ENCODE data around the gene SLC44A1. TPM values are rescaled to one million over a fixed set of nuclear protein-coding genes. Genes with fewer than 3 reads are reported as not detected.

The SLC44A1 gene
- total and polyA plus RNA-seq, 2 donors from 2014 or later = 17.4 to 42.3 TPM

GRCh38 chr9:105237246-105237645 is 7.2 kb upstream of the SLC44A1 start:
- no peak for FAIRE-seq

GRCh38 chr9:105238302-105238701 is 6.1 kb upstream of the SLC44A1 start:
- H3K27ac ChIP-seq (ENCODE audit: low read depth in 2 of 2, low read length in 2 of 2) = no peak overlapping the region
- H3K9me3 ChIP-seq (ENCODE audit: control insufficient read depth in 2 of 3, insufficient read depth in 1 of 3, low read length in 3 of 3) = no peaks in the 10 kb centered on the region
- no peak for DNase-seq
- H3K36me3 ChIP-seq (ENCODE audit: control insufficient read depth in 2 of 3, insufficient read depth in 3 of 3, low read length in 3 of 3) = no peaks in the 10 kb centered on the region
- H3K4me1 ChIP-seq (ENCODE audit: control insufficient read depth in 2 of 3, insufficient read depth in 2 of 3, low read depth in 1 of 3, low read length in 3 of 3) = peaks cover under 1 to 3% (median 2%) of the 10 kb centered on the region in 3 donors
- no peak for FAIRE-seq
- H3K4me3 ChIP-seq (ENCODE audit: low read length in 3 of 3) = no peak overlapping the region
- no peak overlapping the region for H3K9ac ChIP-seq (ENCODE audit: low read length in 3 of 3)
- intact Hi-C loops (cut with DNase I) = no loop called here
- no peaks in the 10 kb centered on the region for H3K27me3 ChIP-seq (ENCODE audit: control insufficient read depth, insufficient read depth, low read length)
- no peak for TF ChIP-seq CTCF (IDR thresholded peaks at IDR 0.05; ENCODE audit: borderline replicate concordance, extremely low read depth, insufficient read depth)

More at GRCh38 chr9:105237246-105237645, 7.2 kb upstream of the SLC44A1 start:
- Histone ChIP-seq H3K4me1 (ENCODE audit: control insufficient read depth in 2 of 3, insufficient read depth in 2 of 3, low read depth in 1 of 3, low read length in 3 of 3) (peaks cover 0 to 4% (median 0%) of the 10 kb centered on the region in 3 donors), H3K36me3 (ENCODE audit: control insufficient read depth in 2 of 3, insufficient read depth in 3 of 3, low read length in 3 of 3) (no peaks in the 10 kb centered on the region), H3K9me3 (ENCODE audit: control insufficient read depth in 2 of 3, insufficient read depth in 1 of 3, low read length in 3 of 3) (no peaks in the 10 kb centered on the region), H3K27me3 (ENCODE audit: control insufficient read depth, insufficient read depth, low read length) (no peaks in the 10 kb centered on the region), H3K4me3 (ENCODE audit: low read length in 3 of 3) (no peak overlapping the region), H3K27ac (ENCODE audit: low read depth in 2 of 2, low read length in 2 of 2) (no peak overlapping the region), H3K9ac (ENCODE audit: low read length in 3 of 3) (no peak overlapping the region)
- no peak for DNase-seq
- intact Hi-C loops (cut with DNase I) = no loop called here
- no peak for TF ChIP-seq CTCF (IDR thresholded peaks at IDR 0.05; ENCODE audit: borderline replicate concordance, extremely low read depth, insufficient read depth)

- Histone ChIP-seq H3K36me3 (ENCODE audit: control insufficient read depth in 2 of 3, insufficient read depth in 3 of 3, low read length in 3 of 3) (no peaks in the 10 kb centered on the region), H3K4me3 (ENCODE audit: low read length in 3 of 3) (no peak overlapping the region), H3K9me3 (ENCODE audit: control insufficient read depth in 2 of 3, insufficient read depth in 1 of 3, low read length in 3 of 3) (no peaks in the 10 kb centered on the region), H3K9ac (ENCODE audit: low read length in 3 of 3) (no peak overlapping the region), H3K27me3 (ENCODE audit: control insufficient read depth, insufficient read depth, low read length) (no peaks in the 10 kb centered on the region), H3K4me1 (ENCODE audit: control insufficient read depth in 2 of 3, insufficient read depth in 2 of 3, low read depth in 1 of 3, low read length in 3 of 3) (peaks cover 2 to 5% (median 3%) of the 10 kb centered on the region in 3 donors), H3K27ac (ENCODE audit: low read depth in 2 of 2, low read length in 2 of 2) (no peak overlapping the region)
- TF ChIP-seq CTCF (IDR thresholded peaks at IDR 0.05; ENCODE audit: borderline replicate concordance, extremely low read depth, insufficient read depth) = no peak
- FAIRE-seq (no peak), DNase-seq (no peak)
- intact Hi-C loops (cut with DNase I) = no loop called here
Observed at GRCh38 chr9:105241356-105242043, 3.0 kb upstream of the SLC44A1 start.
